ENCODE results near the gene MGA. TPM values are rescaled to one million over a fixed set of nuclear protein-coding genes. Genes with fewer than 3 reads are reported as not detected.
A peak's percentile ranks its signal among the peaks of the same experiment; 100 is the strongest.

Gene MGA
- polyA plus RNA-seq, 1 donor (not counting 4 experiments of a cell fraction or from before 2014, with no cell fraction given), result 6.3 TPM

- Histone ChIP-seq H3K4me2 (ENCODE audit: control insufficient read depth, extremely low read depth, insufficient read depth, low read depth, low read length) (peak overlapping the region; percentile 30), H3K79me2 (ENCODE audit: control insufficient read depth, insufficient read depth, low read length) (peaks cover 94% of the 10 kb centered on the region)
Measured at GRCh38 chr15:41780727-41781126, 120.5 kb downstream of the MGA start.

GRCh38 chr15:41782371-41783282 is 122.4 kb downstream of the MGA start:
- H3K9me3 ChIP-seq (ENCODE audit: control insufficient read depth, low read depth, low read length), result no peaks in the 10 kb centered on the region
- no peaks in the 10 kb centered on the region for H4K20me1 ChIP-seq (ENCODE audit: control insufficient read depth, extremely low read depth, insufficient read depth, low read length)
- no peak overlapping the region for H2AFZ ChIP-seq (ENCODE audit: control insufficient read depth, low read length)
- no peak for TF ChIP-seq CTCF (optimal IDR thresholded peaks at IDR 0.05 in 1 of 3, IDR thresholded peaks at IDR 0.05 in 1 of 3, conservative IDR thresholded peaks at IDR 0.05 in 1 of 3; ENCODE audit: extremely low read depth in 1 of 3, insufficient read depth in 2 of 3, low read length in 3 of 3)
- no peak for TF ChIP-seq EZH2 (IDR thresholded peaks at IDR 0.05; ENCODE audit: low read length)
- H3K9me1 ChIP-seq (ENCODE audit: control insufficient read depth, extremely low read depth, insufficient read depth, low read length), result no peaks in the 10 kb centered on the region
- H3K36me3 ChIP-seq (ENCODE audit: control insufficient read depth in 2 of 2, extremely low read depth in 1 of 2, insufficient read depth in 2 of 2, low read length in 2 of 2), result peaks cover 0 to 5% of the 10 kb centered on the region in 2 experiments
- no peak overlapping the region for H3K4me2 ChIP-seq (ENCODE audit: control insufficient read depth, extremely low read depth, insufficient read depth, low read depth, low read length)
- no peak overlapping the region for H3K9ac ChIP-seq (ENCODE audit: control insufficient read depth, extremely low read depth, insufficient read depth, low read length)
- H3K27ac ChIP-seq (ENCODE audit: control insufficient read depth, insufficient read depth, low read length), result peak overlapping the region; percentile 45
- peaks cover 54% of the 10 kb centered on the region for H3K4me1 ChIP-seq (ENCODE audit: control insufficient read depth, extremely low read depth, insufficient read depth, low read length)
- no peaks in the 10 kb centered on the region for H3K27me3 ChIP-seq (ENCODE audit: control insufficient read depth, extremely low read depth, insufficient read depth, low read length)
- DNase-seq (ENCODE audit: low read depth, low spot score), result no peak
- no peak for FAIRE-seq
- H3K79me2 ChIP-seq (ENCODE audit: control insufficient read depth, insufficient read depth, low read length), result peaks cover 93% of the 10 kb centered on the region
- H3K4me3 ChIP-seq (ENCODE audit: control insufficient read depth in 2 of 3, extremely low read depth in 1 of 3, insufficient read depth in 2 of 3, low read depth in 1 of 3, low read length in 3 of 3), result no peak overlapping the region
- dilution Hi-C loops (cut with MboI; ENCODE audit: extremely low pct_ligation_motif_present, low sequenced_read_pairs), result no loop called here

More at GRCh38 chr15:41780727-41781126, 120.5 kb downstream of the MGA start:
- no peak for TF ChIP-seq CTCF (optimal IDR thresholded peaks at IDR 0.05 in 1 of 3, IDR thresholded peaks at IDR 0.05 in 1 of 3, conservative IDR thresholded peaks at IDR 0.05 in 1 of 3; ENCODE audit: extremely low read depth in 1 of 3, insufficient read depth in 2 of 3, low read length in 3 of 3)
- no peak for TF ChIP-seq EZH2 (IDR thresholded peaks at IDR 0.05; ENCODE audit: low read length)
- H3K9ac ChIP-seq (ENCODE audit: control insufficient read depth, extremely low read depth, insufficient read depth, low read length), result no peak overlapping the region
- H3K9me1 ChIP-seq (ENCODE audit: control insufficient read depth, extremely low read depth, insufficient read depth, low read length), result no peaks in the 10 kb centered on the region
- peaks cover 63% of the 10 kb centered on the region for H3K4me1 ChIP-seq (ENCODE audit: control insufficient read depth, extremely low read depth, insufficient read depth, low read length)
- FAIRE-seq, result no peak
- H3K27ac ChIP-seq (ENCODE audit: control insufficient read depth, insufficient read depth, low read length), result peak overlapping the region; percentile 63
- H3K27me3 ChIP-seq (ENCODE audit: control insufficient read depth, extremely low read depth, insufficient read depth, low read length), result no peaks in the 10 kb centered on the region
- H4K20me1 ChIP-seq (ENCODE audit: control insufficient read depth, extremely low read depth, insufficient read depth, low read length), result no peaks in the 10 kb centered on the region
- dilution Hi-C loops (cut with MboI; ENCODE audit: extremely low pct_ligation_motif_present, low sequenced_read_pairs), result no loop called here
- no peak overlapping the region for H3K4me3 ChIP-seq (ENCODE audit: control insufficient read depth in 2 of 3, extremely low read depth in 1 of 3, insufficient read depth in 2 of 3, low read depth in 1 of 3, low read length in 3 of 3)
- no peaks in the 10 kb centered on the region for H3K9me3 ChIP-seq (ENCODE audit: control insufficient read depth, low read depth, low read length)
- no peak for DNase-seq (ENCODE audit: low read depth, low spot score)
- H3K36me3 ChIP-seq (ENCODE audit: control insufficient read depth in 2 of 2, extremely low read depth in 1 of 2, insufficient read depth in 2 of 2, low read length in 2 of 2), result peaks cover 0 to 5% of the 10 kb centered on the region in 2 experiments
- H2AFZ ChIP-seq (ENCODE audit: control insufficient read depth, low read length), result no peak overlapping the region

Data from keratinocyte (primary cell).